ENCODE measurements around the gene TRIM32.

TRIM32 gene

GRCh38 chr9:116687074-116687753 is at the start of gene TRIM32:
Gene TRIM32 (plus strand): TSS chr9:116687305. CDS start chr9:116697743, 10,438 bp downstream.
- peak; percentile 90 for DNase-seq

- DNase-seq = peak; percentile 83
Measured at GRCh38 chr9:116639251-116639741, 47.8 kb upstream of the TRIM32 start.

- DNase-seq = no peak
Measured at GRCh38 chr9:116641292-116642059, 45.6 kb upstream of the TRIM32 start.

- DNase-seq = peak; percentile 70
Measured at GRCh38 chr9:116643691-116644090, 43.4 kb upstream of the TRIM32 start.

- DNase-seq = peak; percentile 80
Measured at GRCh38 chr9:116644091-116644688, 42.9 kb upstream of the TRIM32 start.

- DNase-seq = peak; percentile 71
Measured at GRCh38 chr9:116646661-116647514, 40.2 kb upstream of the TRIM32 start.

GRCh38 chr9:116647515-116647809 is 39.6 kb upstream of the TRIM32 start:
- no peak for DNase-seq

GRCh38 chr9:116653348-116654058 is 33.6 kb upstream of the TRIM32 start:
- DNase-seq = no peak

GRCh38 chr9:116654059-116654355 is 33.1 kb upstream of the TRIM32 start:
- no peak for DNase-seq

GRCh38 chr9:116656501-116656971 is 30.6 kb upstream of the TRIM32 start:
- no peak for DNase-seq

- DNase-seq = no peak
Measured at GRCh38 chr9:116656977-116657376, 30.1 kb upstream of the TRIM32 start.

GRCh38 chr9:116658265-116658664 is 28.8 kb upstream of the TRIM32 start:
- no peak for DNase-seq

GRCh38 chr9:116661037-116661954 is 25.8 kb upstream of the TRIM32 start:
- peak; percentile 72 for DNase-seq

GRCh38 chr9:116662646-116663310 is 24.3 kb upstream of the TRIM32 start:
- no peak for DNase-seq

GRCh38 chr9:116663581-116663980 is 23.5 kb upstream of the TRIM32 start:
- no peak for DNase-seq

GRCh38 chr9:116668970-116669695 is 18.0 kb upstream of the TRIM32 start:
- DNase-seq = peak; percentile 39

- DNase-seq = no peak
Measured at GRCh38 chr9:116671605-116672004, 15.5 kb upstream of the TRIM32 start.

GRCh38 chr9:116673375-116673774 is 13.7 kb upstream of the TRIM32 start:
- peak; percentile 19 for DNase-seq

GRCh38 chr9:116674210-116674980 is 12.7 kb upstream of the TRIM32 start:
- DNase-seq = no peak

All from fibroblast of skin of right biceps (primary cell).